Activated T-helper 2 cell treated with anti-CD3 and anti-CD28 coated beads, Interferon-gamma antibody, Interleukin-2, Interleukin-4, amounts not matched to agents 10 μg/mL and 5 μg/mL and 100 μg/mL, durations not matched to agents 14 hours and 24 hours and 36 hours (primary cell): Measurements from ENCODE around the gene TMEM161A. TPM values are rescaled to one million over a fixed set of nuclear protein-coding genes. Genes with fewer than 3 reads are reported as not detected.
"Not testable (repeated sequence)": the region's sequence is repeated elsewhere in the genome, so short reads cannot be mapped to it uniquely, and the experiment has no call there.

Source experiments
- DNase-seq: peaks from one replicate; pipeline ENCODE4 v3.0.0; 2021; ENCODE audit warnings: low spot score
- H3K27ac Mint-ChIP-seq: one replicate; pipeline ENCODE4 v1.8.0; 2021; ENCODE audit warnings: mixed read lengths
- H3K27me3 Mint-ChIP-seq: one replicate; pipeline ENCODE4 v1.8.0; 2021; ENCODE audit warnings: low read depth, mixed read lengths
- H3K36me3 Mint-ChIP-seq: one replicate; pipeline ENCODE4 v1.8.0; 2021; ENCODE audit warnings: low read depth, mixed read lengths
- H3K4me1 Mint-ChIP-seq: one replicate; pipeline ENCODE4 v1.8.0; 2021; ENCODE audit warnings: low read depth, mixed read lengths
- H3K4me3 Mint-ChIP-seq: one replicate; pipeline ENCODE4 v1.8.0; 2021; ENCODE audit warnings: low read depth, mild to moderate bottlenecking, moderate library complexity, mixed read lengths
- H3K9me3 Mint-ChIP-seq: one replicate; pipeline ENCODE4 v1.8.0; 2021; ENCODE audit warnings: mixed read lengths
- intact Hi-C: fragments of 100-400 bp; cut with micrococcal nuclease; formaldehyde crosslinking; loops from one replicate; pipeline ENCODE4 v1.15.1; 2023
- total RNA-seq: library from RNA; stranded (reverse); gene quantifications from 2 replicates; pipeline ENCODE4 v1.2.3, GENCODE V29; 2022

The TMEM161A gene
- total RNA-seq = 41.4 TPM in 2 replicates

DNA sequence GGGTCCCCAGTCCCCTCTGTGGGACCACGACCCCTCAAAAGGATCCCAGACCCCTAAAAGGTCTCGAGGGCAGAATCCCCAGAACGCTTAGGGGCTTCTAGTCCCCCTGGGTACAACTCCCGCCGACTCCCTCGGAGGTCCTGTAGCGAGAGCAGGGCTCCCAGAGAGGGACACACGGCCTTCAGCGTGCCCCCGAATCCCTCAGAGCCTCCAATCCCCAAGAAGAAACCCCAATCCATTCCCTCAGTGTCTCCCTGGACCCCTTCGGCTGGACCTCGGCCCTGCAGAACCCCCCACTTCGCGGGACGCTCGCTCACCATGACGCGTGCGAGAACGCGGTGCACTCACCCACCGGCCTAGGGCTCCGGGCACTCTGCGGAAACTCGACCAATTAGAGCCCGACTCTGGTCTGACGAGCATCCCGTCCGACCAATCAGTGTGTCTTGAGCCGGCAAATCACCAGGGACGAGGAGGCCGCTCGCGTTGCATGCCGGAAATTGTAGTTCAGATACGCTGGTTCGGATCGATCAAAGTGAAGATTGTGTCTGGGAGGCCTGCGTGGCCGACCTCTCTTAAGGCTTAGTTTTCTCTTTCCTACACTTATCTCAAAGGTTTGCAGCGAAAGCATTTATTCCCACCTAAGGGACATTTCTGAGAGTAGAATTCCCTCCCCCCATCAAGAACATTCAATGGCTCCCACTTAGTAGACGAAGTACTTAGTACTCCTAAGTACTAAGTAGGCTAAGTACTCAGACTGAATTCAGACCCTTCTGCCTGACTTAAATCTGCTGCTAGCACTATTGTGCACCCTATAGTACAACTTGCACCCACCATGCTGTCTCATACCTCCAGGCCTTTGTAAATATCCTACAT, at the start of gene TMEM161A:
TSS of gene TMEM161A (minus strand) at position 370 of the 873 bp plus-strand sequence. CDS start at position 320, 50 bp downstream.
- H3K27me3 Mint-ChIP-seq = no peaks in the 10 kb centered on the region

DNA sequence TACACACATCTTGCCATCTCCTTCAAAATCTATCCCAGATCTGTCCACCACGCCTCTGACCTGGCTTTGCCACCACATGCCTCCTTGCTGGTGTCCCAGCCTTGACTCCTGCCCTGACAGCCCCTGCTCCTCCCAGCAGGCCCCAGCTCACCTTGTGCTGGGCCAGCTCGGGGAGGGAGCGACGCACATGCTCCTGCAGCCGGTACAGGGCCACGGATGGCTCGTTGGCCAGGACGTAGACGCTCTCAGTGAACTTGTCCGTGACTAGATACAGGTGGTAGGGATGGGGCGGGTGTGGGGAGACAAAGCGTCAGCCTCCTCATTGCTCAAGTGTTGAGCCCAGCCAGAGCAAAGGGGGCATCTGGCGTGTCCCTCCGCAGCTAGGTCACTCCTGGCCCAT, 48.5 kb upstream of the TMEM161A start:
- Mint-ChIP-seq H3K9me3 (peaks cover 7% of the 10 kb centered on the region), H3K27me3 (no peaks in the 10 kb centered on the region), H3K4me3 (no peak overlapping the region), H3K4me1 (peaks cover 13% of the 10 kb centered on the region), H3K36me3 (peaks cover 48% of the 10 kb centered on the region), H3K27ac (no peak overlapping the region)
- intact Hi-C loops = no loop called here
- DNase-seq = no peak

More for the DNA sequence above, at the start of gene TMEM161A:
- Mint-ChIP-seq H3K27ac (peak within 1 kb of the TSS; percentile 91), H3K4me1 (peaks cover 14% of the 10 kb centered on the region), H3K4me3 (peak within 1 kb of the TSS; percentile 91), H3K9me3 (no peaks in the 10 kb centered on the region), H3K36me3 (peaks cover 13% of the 10 kb centered on the region)
- DNase-seq = peak; percentile 98
- intact Hi-C loops = loop anchor here (1.0 to 2.0 kb wide), 2 partner anchors 74 to 182 kb away; partner anchors contain the start of genes MAU2 and SUGP1

DNA sequence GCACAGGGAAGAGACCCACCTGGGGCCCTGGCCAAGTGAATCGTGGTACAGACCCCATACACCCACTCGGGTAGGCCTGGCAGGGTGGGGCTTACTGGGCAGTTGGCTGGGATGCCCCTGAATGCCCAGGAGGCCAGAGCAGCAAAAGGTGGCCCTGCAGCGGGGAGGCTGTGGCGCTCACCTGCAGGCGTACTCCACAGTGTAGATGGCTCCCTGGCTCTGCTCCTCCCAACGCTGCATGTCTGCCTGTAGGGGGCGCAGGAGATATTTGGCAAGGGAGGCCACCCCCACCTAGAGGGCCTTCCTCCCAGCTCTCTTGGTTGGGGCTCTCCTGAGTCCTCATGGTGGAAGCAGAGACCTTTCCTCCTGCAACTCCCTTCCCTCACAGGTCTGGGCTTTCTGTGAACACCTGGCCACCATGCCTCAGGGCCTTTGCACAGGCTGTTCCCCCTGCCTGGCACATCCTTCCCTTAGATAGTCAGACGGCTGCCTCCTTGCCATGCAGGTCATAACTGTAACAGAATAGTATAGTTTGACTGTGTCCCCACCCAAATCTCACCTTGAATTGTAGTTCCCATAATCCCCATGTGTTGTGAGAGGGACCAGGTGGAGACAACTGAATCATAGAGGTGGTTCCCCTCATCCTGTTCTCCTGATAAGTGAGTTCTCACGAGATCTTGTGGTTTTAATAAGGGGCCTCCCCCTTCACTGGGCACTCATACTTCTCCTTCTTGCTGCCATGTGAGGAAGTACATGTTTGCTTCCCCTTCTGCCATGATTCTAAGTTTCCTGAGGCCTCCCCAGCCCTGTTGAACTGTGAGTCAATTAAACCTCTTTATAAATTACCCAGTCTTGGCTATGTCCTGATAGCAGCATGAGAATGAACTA, 47.8 kb upstream of the TMEM161A start:
- H3K27ac Mint-ChIP-seq = peak overlapping the region; percentile 4
- peaks cover 55% of the 10 kb centered on the region for H3K36me3 Mint-ChIP-seq
- peaks cover 13% of the 10 kb centered on the region for H3K4me1 Mint-ChIP-seq
- DNase-seq = peak; percentile 42
- peaks cover 7% of the 10 kb centered on the region for H3K9me3 Mint-ChIP-seq
- intact Hi-C loops = no loop called here
- no peaks in the 10 kb centered on the region for H3K27me3 Mint-ChIP-seq
- H3K4me3 Mint-ChIP-seq = no peak overlapping the region

DNA sequence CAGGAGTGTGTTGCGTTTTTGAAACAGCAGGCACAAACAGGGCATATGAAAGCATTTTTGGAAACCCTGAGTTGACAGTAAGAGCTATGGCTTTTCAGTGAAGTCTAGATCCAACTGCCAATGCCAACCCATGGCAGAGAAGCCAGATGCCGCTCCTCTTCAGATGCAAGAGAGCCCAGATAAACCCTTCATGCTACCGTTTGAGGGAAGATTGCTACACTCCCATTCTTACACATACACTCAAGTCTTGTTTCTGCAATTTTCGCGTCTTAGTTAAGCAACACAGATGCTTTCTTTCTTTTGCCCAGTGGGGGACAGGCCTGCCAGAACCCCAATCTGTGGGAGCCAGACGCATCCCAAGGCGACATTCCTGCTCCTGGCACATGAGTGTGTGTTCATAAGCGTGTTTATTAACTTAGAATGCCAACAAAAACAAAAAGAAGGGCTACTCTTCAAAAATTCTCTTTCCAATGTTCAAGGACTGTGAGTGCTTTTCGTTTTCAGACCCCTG, 43.3 kb upstream of the TMEM161A start:
- H3K36me3 Mint-ChIP-seq = peaks cover 40% of the 10 kb centered on the region
- intact Hi-C loops = no loop called here

DNA sequence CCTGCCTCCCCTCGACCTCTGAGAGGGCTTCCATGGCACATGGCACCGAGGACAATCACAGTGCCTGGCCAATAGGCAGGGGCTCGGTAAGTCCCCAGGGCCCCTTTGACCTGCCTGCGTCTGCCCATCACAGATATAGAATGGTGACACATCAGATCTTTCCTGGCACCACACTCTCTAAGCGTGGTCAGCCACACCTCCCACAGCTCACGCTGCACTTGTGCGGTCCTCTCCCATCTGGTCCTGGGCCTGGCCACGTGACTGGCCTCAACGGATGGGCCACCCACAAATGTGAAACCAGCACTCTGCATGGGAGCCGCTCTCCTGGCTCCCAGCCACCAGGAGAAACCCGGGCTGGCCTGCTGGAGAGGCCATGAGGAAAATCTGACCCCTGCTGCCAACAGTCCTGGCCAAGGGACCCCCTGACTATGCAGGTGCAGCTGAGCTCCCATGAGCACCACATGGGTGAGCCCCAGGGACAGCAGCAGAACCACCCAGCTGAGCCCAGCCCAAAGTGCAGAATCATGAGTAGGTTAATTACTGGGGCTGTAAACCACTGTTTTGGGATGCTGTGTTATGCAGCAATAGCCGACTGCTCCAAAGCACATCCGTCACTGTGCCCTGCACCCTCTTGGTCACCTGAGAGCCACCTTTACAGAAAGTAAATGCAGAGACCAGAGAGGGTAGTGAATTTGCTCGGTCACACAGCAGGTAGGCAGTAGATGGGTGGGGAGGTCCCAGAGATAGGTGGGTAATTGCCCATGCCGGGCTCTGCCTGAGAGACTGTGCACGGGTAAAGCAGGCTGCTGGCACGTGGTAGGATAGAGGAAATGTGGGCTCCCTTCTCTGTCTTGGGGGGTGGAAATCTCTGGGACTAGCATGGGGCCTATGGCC, 41.5 kb upstream of the TMEM161A start:
- Mint-ChIP-seq H3K4me1 (no peaks in the 10 kb centered on the region), H3K9me3 (no peaks in the 10 kb centered on the region), H3K36me3 (peaks cover 33% of the 10 kb centered on the region), H3K4me3 (no peak overlapping the region), H3K27me3 (no peaks in the 10 kb centered on the region), H3K27ac (no peak overlapping the region)
- no peak for DNase-seq
- intact Hi-C loops = no loop called here

More for the DNA sequence above, 43.3 kb upstream of the TMEM161A start:
- Mint-ChIP-seq H3K27me3 (no peaks in the 10 kb centered on the region), H3K4me3 (no peak overlapping the region), H3K4me1 (peaks cover 2% of the 10 kb centered on the region), H3K9me3 (peaks cover 2% of the 10 kb centered on the region), H3K27ac (no peak overlapping the region)
- no peak for DNase-seq

DNA sequence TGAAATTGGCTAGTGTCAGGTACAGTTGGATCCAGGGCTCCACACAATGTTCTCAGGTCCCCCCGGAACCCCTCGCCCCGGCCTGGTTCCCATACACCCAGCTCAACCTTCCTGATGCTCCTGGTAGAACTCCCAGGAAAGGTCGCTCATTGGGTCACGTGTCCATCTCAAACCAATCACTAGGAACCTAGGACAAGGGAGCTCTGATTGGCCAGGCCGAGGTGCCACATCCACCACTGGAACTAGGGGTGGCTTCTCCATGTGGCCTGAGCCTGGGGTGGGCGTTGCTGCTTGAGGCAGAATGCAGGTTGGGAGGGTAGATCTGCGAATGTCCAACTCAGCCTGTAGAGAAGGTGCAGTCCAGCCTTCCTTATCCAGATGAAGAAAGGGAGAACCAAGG, 38.7 kb upstream of the TMEM161A start:
- DNase-seq = no peak
- no peaks in the 10 kb centered on the region for H3K27me3 Mint-ChIP-seq

DNA sequence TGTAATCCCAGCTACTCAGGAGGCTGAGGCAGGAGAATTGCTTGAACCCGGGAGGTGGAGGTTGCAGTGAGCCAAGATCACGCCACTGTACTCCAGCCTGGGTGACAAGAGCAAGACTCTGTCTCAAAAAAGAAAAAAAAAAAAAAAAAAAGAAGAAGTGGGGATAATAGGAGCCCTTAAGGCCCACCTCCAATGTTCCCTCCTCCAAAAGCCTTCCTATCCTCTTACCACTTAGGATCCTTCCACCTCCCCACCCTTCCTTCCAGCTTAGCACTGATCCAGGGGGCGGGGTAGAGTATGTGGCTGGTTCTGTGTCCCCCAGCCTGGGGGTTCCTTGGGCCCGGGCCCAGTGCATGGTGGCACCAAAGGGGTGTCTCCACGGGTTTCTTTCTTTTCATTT, 35.0 kb upstream of the TMEM161A start:
- DNase-seq, H3K9me3 Mint-ChIP-seq, H3K4me3 Mint-ChIP-seq, intact Hi-C loops, H3K4me1 Mint-ChIP-seq, H3K27ac Mint-ChIP-seq, H3K27me3 Mint-ChIP-seq, H3K36me3 Mint-ChIP-seq: not testable (repeated sequence)

More for the DNA sequence above, 38.7 kb upstream of the TMEM161A start:
- Mint-ChIP-seq H3K36me3 (peaks cover 24% of the 10 kb centered on the region), H3K4me3 (no peak overlapping the region), H3K4me1 (no peaks in the 10 kb centered on the region), H3K27ac (no peak overlapping the region), H3K9me3 (no peaks in the 10 kb centered on the region)
- intact Hi-C loops = no loop called here

DNA sequence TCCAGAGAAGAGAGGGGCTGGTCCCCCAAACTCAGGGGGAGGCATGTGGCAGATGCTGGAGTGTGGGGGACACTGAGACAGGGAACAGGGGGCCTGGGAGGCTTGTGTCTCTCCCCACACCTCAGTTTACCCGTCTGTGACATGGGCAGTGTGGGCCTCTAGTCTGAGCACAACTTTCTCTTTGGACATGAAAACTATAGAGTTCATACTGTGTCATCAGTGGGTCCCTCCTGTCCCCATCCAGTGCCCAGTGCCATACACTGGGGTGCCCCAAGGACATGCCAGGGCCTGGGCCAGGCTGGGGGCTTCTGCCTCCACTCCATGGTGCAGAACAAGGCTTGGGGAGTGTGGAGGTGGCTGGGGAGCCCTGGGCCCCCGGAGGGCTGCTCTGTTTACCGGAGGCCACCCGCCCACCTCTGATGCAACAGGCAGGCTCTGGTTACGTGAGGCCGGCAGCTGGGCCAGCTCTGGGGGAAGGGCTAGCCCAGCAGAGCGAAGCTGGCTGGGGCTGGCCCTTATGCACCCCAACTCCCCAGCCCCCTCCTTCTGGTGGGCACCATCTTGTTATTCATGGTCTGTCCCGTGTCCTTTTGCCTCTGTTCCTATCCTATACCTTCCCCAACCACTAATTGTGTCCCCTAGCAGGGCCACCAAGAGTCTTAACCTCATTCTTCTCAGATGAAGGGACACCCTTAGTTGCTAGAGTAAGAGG, 33.7 kb upstream of the TMEM161A start:
- Mint-ChIP-seq H3K27me3 (no peaks in the 10 kb centered on the region), H3K27ac (no peak overlapping the region), H3K4me3 (no peak overlapping the region), H3K36me3 (peaks cover 4% of the 10 kb centered on the region), H3K9me3 (no peaks in the 10 kb centered on the region), H3K4me1 (peaks cover 8% of the 10 kb centered on the region)
- no peak for DNase-seq
- intact Hi-C loops = no loop called here

DNA sequence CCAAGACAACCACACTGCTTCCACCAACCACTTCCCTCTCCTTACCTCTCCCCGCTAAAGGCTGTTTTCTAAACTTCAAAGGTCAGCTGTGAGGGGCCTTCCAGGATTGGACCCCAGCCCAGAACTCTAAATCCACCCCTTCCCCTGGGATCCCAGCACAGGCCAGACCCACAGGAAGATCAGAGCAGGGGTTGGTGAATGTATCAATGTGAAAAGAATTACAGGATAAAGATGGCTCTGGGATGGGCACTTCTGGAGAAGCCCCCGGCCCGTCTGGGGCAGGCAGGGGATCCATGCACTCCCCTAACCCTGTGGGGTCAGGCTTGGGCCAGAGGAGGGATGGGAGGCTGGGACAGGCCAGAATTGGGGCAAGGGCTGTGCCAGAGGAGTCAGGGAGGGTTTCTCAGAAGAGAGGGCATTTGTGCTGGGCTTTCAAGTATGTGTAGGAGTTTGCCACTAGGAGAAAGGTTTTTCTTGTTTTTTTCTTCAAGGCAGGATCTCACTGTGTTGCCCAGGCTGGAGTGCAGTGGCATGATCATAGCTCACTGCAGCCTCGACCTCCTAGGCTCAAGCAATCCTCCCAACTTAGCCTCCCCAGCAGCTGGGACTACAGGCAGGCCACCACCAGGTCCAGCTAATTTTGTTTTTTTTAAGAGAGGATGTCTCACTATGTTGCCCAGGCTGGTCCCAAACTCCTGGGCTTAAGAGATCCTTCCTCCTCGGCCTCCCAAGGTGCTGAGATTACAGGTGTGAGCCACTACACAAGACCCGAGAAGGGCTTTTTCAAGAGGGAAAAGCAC, 32.8 kb upstream of the TMEM161A start:
- H3K36me3 Mint-ChIP-seq = no peaks in the 10 kb centered on the region
- no peak overlapping the region for H3K27ac Mint-ChIP-seq
- intact Hi-C loops = no loop called here
- no peak for DNase-seq
- H3K9me3 Mint-ChIP-seq = no peaks in the 10 kb centered on the region
- H3K4me3 Mint-ChIP-seq = no peak overlapping the region
- no peaks in the 10 kb centered on the region for H3K27me3 Mint-ChIP-seq
- peaks cover 8% of the 10 kb centered on the region for H3K4me1 Mint-ChIP-seq

DNA sequence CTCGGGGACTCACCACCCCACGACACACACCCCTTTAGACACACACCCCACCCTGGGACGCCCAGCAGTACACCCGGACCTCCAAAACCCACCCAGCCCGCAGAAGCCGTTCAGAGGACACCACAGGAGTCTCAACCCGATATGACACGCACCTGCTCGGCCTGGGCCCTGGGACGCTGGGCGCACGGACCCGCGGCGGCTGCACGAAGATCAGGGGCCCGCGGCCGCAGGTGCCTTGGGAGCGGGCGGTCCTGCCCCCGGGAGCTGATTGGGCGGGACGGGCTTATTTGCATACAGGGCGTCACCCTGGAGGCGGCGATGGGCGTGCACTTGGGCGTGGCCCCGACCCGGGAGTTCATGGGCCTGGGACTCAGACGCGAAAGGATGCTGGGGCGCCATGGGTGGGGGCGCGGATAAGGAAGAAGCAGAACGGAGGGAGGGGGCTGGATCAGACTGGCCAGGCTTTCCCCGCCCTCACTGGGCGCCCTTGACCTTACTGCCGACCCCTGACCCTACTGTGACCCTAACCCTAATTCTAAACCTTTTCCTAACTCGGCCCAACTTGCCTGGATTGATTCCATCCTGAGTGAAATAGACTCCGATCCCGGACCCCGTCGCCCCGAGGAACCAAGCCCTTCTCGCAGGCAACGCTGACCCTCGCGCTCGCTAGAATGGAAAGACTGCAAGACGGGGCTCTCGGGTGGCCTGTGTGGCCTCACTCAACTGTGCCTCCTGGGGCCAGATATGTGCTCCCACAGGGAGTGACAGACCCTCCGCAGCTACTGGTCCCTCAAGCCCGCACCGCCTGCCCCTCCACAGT, 32.0 kb upstream of the TMEM161A start, which contains the start of gene MEF2B:
TSS of gene MEF2B (minus strand) at position 211 of the 820 bp plus-strand sequence. CDS start 19,528 bp downstream, outside the sequence.
- Mint-ChIP-seq H3K4me3 (no peak within 1 kb of the TSS), H3K36me3 (no peaks in the 10 kb centered on the region), H3K9me3 (no peaks in the 10 kb centered on the region), H3K4me1 (peaks cover 8% of the 10 kb centered on the region), H3K27me3 (no peaks in the 10 kb centered on the region), H3K27ac (no peak within 1 kb of the TSS)
- DNase-seq = peak; percentile 78
- intact Hi-C loops = no loop called here
